H9 (cell line): ENCODE measurements around the gene NCBP3. TPM values are rescaled to one million over a fixed set of nuclear protein-coding genes. Genes with fewer than 3 reads are reported as not detected.
A peak's percentile ranks its signal among the peaks of the same experiment; 100 is the strongest.

Experiments used
- DNase-seq: peaks from one replicate; pipeline ENCODE4 v3.0.0-alpha.2; 2017
- H2AFZ ChIP-seq: one replicate; pipeline ENCODE4 v1.6.1; 2013; ENCODE audit warnings: mild to moderate bottlenecking, low read length, control low read depth, moderate library complexity
- H2AK5ac ChIP-seq: 2 replicates; pipeline ENCODE4 v1.6.1; 2013; ENCODE audit warnings: low read length, control low read depth, mixed read lengths; ENCODE audit not compliant: insufficient read length
- H2BK120ac ChIP-seq: one replicate; pipeline ENCODE4 v1.6.1; 2013; ENCODE audit warnings: low read depth, mild to moderate bottlenecking, low read length, control low read depth, inconsistent platforms; ENCODE audit not compliant: poor library complexity, severe bottlenecking
- H2BK12ac ChIP-seq: 2 replicates; pipeline ENCODE4 v1.6.1; 2013; ENCODE audit warnings: low read length, control low read depth, mixed read lengths, low read depth; ENCODE audit not compliant: insufficient read length
- H2BK15ac ChIP-seq: 2 replicates; pipeline ENCODE4 v1.6.1; 2013; ENCODE audit warnings: low read depth, low read length, control low read depth
- H2BK20ac ChIP-seq: one replicate; pipeline ENCODE4 v1.6.1; 2013; ENCODE audit warnings: low read depth, mild to moderate bottlenecking, low read length, control low read depth, inconsistent platforms; ENCODE audit not compliant: poor library complexity, severe bottlenecking
- H2BK5ac ChIP-seq: 2 replicates; pipeline ENCODE4 v1.6.1; 2013; ENCODE audit warnings: low read length, control low read depth, mixed read lengths; ENCODE audit not compliant: insufficient read length
- H3K14ac ChIP-seq: 2 replicates; pipeline ENCODE4 v1.6.1; 2013; ENCODE audit warnings: low read length, control low read depth; ENCODE audit not compliant: insufficient read depth
- H3K18ac ChIP-seq: 2 replicates; pipeline ENCODE4 v1.6.1; 2013; ENCODE audit warnings: low read depth, mild to moderate bottlenecking, mixed read lengths, low read length, control low read depth; ENCODE audit not compliant: insufficient read length
- H3K23ac ChIP-seq: 2 replicates; pipeline ENCODE4 v1.6.1; 2013; ENCODE audit warnings: low read length, control low read depth, mixed read lengths, low read depth; ENCODE audit not compliant: insufficient read length
- H3K23me2 ChIP-seq: 2 replicates; pipeline ENCODE4 v1.6.1; 2013; ENCODE audit warnings: low read depth, mild to moderate bottlenecking, mixed read lengths, low read length, control low read depth; ENCODE audit not compliant: insufficient read length, poor library complexity, severe bottlenecking
- H3K27ac ChIP-seq: 2 replicates; pipeline ENCODE4 v1.5.1; 2013; ENCODE audit warnings: low read length, control low read depth, mixed read lengths, low read depth; ENCODE audit not compliant: insufficient read length
- H3K27me3 ChIP-seq: 2 replicates; pipeline ENCODE4 v1.6.1; 2013; ENCODE audit warnings: low read length, control low read depth, inconsistent platforms; ENCODE audit not compliant: insufficient read depth
- H3K4ac ChIP-seq: 2 replicates; pipeline ENCODE4 v1.6.1; 2013; ENCODE audit warnings: low read depth, mild to moderate bottlenecking, control low read depth, inconsistent platforms, low read length, moderate library complexity
- H3K4me1 ChIP-seq: 2 replicates; pipeline ENCODE4 v1.6.1; 2013; ENCODE audit warnings: low read length, control low read depth, inconsistent platforms; ENCODE audit not compliant: insufficient read depth
- H3K4me2 ChIP-seq: 2 replicates; pipeline ENCODE4 v1.6.1; 2013; ENCODE audit warnings: low read length, control low read depth, mixed read lengths; ENCODE audit not compliant: insufficient read length, insufficient read depth
- H3K56ac ChIP-seq: 2 replicates; pipeline ENCODE4 v1.6.1; 2013; ENCODE audit warnings: low read depth, mild to moderate bottlenecking, mixed read lengths, low read length, control low read depth; ENCODE audit not compliant: insufficient read length
- H3K79me1 ChIP-seq: 2 replicates; pipeline ENCODE4 v1.6.1; 2013; ENCODE audit warnings: low read depth, mild to moderate bottlenecking, moderate library complexity, low read length, control low read depth, inconsistent platforms; ENCODE audit not compliant: insufficient read depth, poor library complexity, severe bottlenecking
- H3K79me2 ChIP-seq: 2 replicates; pipeline ENCODE4 v1.6.1; 2013; ENCODE audit warnings: low read length, control low read depth, inconsistent platforms; ENCODE audit not compliant: insufficient read depth
- H3K9ac ChIP-seq: 2 replicates; pipeline ENCODE4 v1.6.1; 2013; ENCODE audit warnings: low read length, control low read depth, mixed read lengths; ENCODE audit not compliant: insufficient read length; ENCODE audit errors: extremely low read depth
- H3K9me3 ChIP-seq: one replicate; pipeline ENCODE4 v1.6.1; 2013; ENCODE audit warnings: low read depth, low read length, inconsistent platforms; ENCODE audit not compliant: control insufficient read depth
- H3T11ph ChIP-seq: one replicate; pipeline ENCODE4 v1.6.1; 2013; ENCODE audit warnings: mild to moderate bottlenecking, low read length, control low read depth, inconsistent platforms
- H4K20me1 ChIP-seq: one replicate; pipeline ENCODE4 v1.6.1; 2013; ENCODE audit not compliant: control insufficient read depth, insufficient read length, insufficient read depth
- H4K5ac ChIP-seq: 2 replicates; pipeline ENCODE4 v1.6.1; 2013; ENCODE audit warnings: low read depth, mild to moderate bottlenecking, mixed read lengths, low read length, control low read depth; ENCODE audit not compliant: insufficient read length
- H4K8ac ChIP-seq: replicated peaks from 2 replicates; pipeline ENCODE4 v1.6.1; 2013; ENCODE audit warnings: low read length, control low read depth, mixed read lengths, low read depth; ENCODE audit not compliant: insufficient read length
- H4K91ac ChIP-seq: 2 replicates; pipeline ENCODE4 v1.6.1; 2013; ENCODE audit warnings: low read depth, mild to moderate bottlenecking, moderate library complexity, mixed read lengths, low read length, control low read depth; ENCODE audit not compliant: insufficient read length
- H3K27ac Mint-ChIP-seq, 3 experiments: 2 replicates in 2 of 3; 3 replicates in 1 of 3; pipeline ENCODE4 v1.8.0; 2020 to 2021; ENCODE audit warnings: mixed read lengths in 3 of 3, mild to moderate bottlenecking in 1 of 3, moderate library complexity in 1 of 3
- H3K27me3 Mint-ChIP-seq: 2 replicates; pipeline ENCODE4 v1.8.0; 2021; ENCODE audit warnings: low read depth, mild to moderate bottlenecking, moderate library complexity, mixed read lengths
- H3K36me3 Mint-ChIP-seq, 3 experiments: 2 replicates in 2 of 3; 3 replicates in 1 of 3; pipeline ENCODE4 v1.8.0; 2020 to 2021; ENCODE audit warnings: low read depth in 3 of 3, mixed read lengths in 3 of 3; ENCODE audit not compliant: insufficient read depth in 1 of 3
- H3K4me1 Mint-ChIP-seq, 2 experiments: 2 replicates each; pipeline ENCODE4 v1.8.0; 2020; ENCODE audit warnings: mixed read lengths in 2 of 2
- H3K4me3 Mint-ChIP-seq, 2 experiments: 2 replicates in 1 of 2; 3 replicates in 1 of 2; pipeline ENCODE4 v1.8.0; 2020 to 2021; ENCODE audit warnings: mild to moderate bottlenecking in 2 of 2, mixed read lengths in 2 of 2, moderate library complexity in 1 of 2
- H3K9me3 Mint-ChIP-seq, 2 experiments: 2 replicates in 1 of 2; 3 replicates in 1 of 2; pipeline ENCODE4 v1.8.0; 2020; ENCODE audit warnings: mild to moderate bottlenecking in 2 of 2, mixed read lengths in 2 of 2, moderate library complexity in 1 of 2
- CTCF ChIP-seq: fragments of 200-600 bp; sonication (generic); conservative IDR thresholded peaks from 3 replicates; pipeline ENCODE4 v1.8.0; 2021; ENCODE audit warnings: antibody characterized with exemption, mild to moderate bottlenecking
- WGBS: extraction: QIAGEN DNeasy Blood & Tissue Kit; methylation state at CpG from one replicate; pipeline ENCODE4 v1.1.7; 2013; ENCODE audit warnings: missing lambda C conversion rate, low lambda C conversion rate, mixed read lengths; ENCODE audit not compliant: insufficient read length; ENCODE audit errors: extremely low coverage; 5-methylcytosine and 5-hydroxymethylcytosine counted together
- total RNA-seq: library from RNA; stranded (reverse); gene quantifications from 2 replicates; pipeline ENCODE4 v1.2.1, GENCODE V29; 2021

Gene NCBP3
- total RNA-seq, 1 experiment from 2014 or later, result 45.7 TPM

- no peak overlapping the region for H3K56ac ChIP-seq
- H3K27me3 ChIP-seq, result no peaks in the 10 kb centered on the region
- no peaks in the 10 kb centered on the region for H3K9me3 ChIP-seq
- no peak overlapping the region for H3K9ac ChIP-seq
- H4K20me1 ChIP-seq, result no peaks in the 10 kb centered on the region
- H3K18ac ChIP-seq, result no peak overlapping the region
- H3T11ph ChIP-seq, result no peak overlapping the region
- H3K4ac ChIP-seq, result no peak overlapping the region
- H4K8ac ChIP-seq, result no peak overlapping the region
- no peak overlapping the region for H2AFZ ChIP-seq
- Mint-ChIP-seq H3K36me3 (peaks cover 0 to 6% (median 3%) of the 10 kb centered on the region in 3 experiments; a peak in 4 of 7 replicates), H3K27ac (peak overlapping the region in 2 of 3 experiments; percentile 17 to 35; a peak in 5 of 7 replicates), H3K4me1 (peaks cover 2% of the 10 kb centered on the region in 2 experiments; a peak in 3 of 4 replicates), H3K27me3 (no peaks in the 10 kb centered on the region), H3K9me3 (no peaks in the 10 kb centered on the region), H3K4me3 (no peak overlapping the region)
- no peak overlapping the region for H2BK12ac ChIP-seq
- no peak overlapping the region for H3K27ac ChIP-seq
- H3K4me2 ChIP-seq, result no peak overlapping the region
- no peak for TF ChIP-seq CTCF
- no peak overlapping the region for H2BK15ac ChIP-seq
- WGBS, result no CpG with 5 or more reads among the region's 17 CpGs
- no peaks in the 10 kb centered on the region for H3K4me1 ChIP-seq
- H4K5ac ChIP-seq, result no peak overlapping the region
- H2AK5ac ChIP-seq, result no peak overlapping the region
- no peaks in the 10 kb centered on the region for H3K79me1 ChIP-seq
- no peak overlapping the region for H2BK120ac ChIP-seq
- no peak overlapping the region for H2BK20ac ChIP-seq
- no peak overlapping the region for H4K91ac ChIP-seq
- H3K23me2 ChIP-seq, result peaks cover 3% of the 10 kb centered on the region
- DNase-seq, result no peak
- H3K23ac ChIP-seq, result no peak overlapping the region
- H3K14ac ChIP-seq, result no peak overlapping the region
- no peaks in the 10 kb centered on the region for H3K79me2 ChIP-seq
- no peak overlapping the region for H2BK5ac ChIP-seq
These were observed 21.1 kb upstream of the NCBP3 start for GRCh38 chr17:3867106-3867505.
